Neural progenitor cell (in vitro differentiated cells): ENCODE data around the gene P4HA2.

Source experiments
- CTCF ChIP-seq: fragments of 200-600 bp; sonication (generic); IDR thresholded peaks from 2 replicates; pipeline ENCODE4 v1.5.1; 2017; ENCODE audit warnings: antibody characterized with exemption, mild to moderate bottlenecking
- EZH2 ChIP-seq: fragments of 200-600 bp; sonication (generic); IDR thresholded peaks from 2 replicates; pipeline ENCODE4 v1.6.1; 2017; ENCODE audit warnings: antibody characterized with exemption, mild to moderate bottlenecking, moderate library complexity
- EZH2phosphoT487 ChIP-seq: fragments of 200-600 bp; sonication (generic); IDR thresholded peaks from 2 replicates; pipeline ENCODE4 v1.6.1; 2017; ENCODE audit warnings: antibody characterized with exemption

- TF ChIP-seq CTCF (no peak), EZH2phosphoT487 (no peak), EZH2 (no peak)
Measured at GRCh38 chr5:132267931-132268768, 40.5 kb upstream of the P4HA2 start.
